ENCODE measurements around the gene TMEM266.

The TMEM266 gene

GRCh38 chr15:76173317-76173834, 113.6 kb downstream of the TMEM266 start:
- 92% methylated on average over 8 of the region's 8 CpGs for WGBS

GRCh38 chr15:76174654-76175053, 114.9 kb downstream of the TMEM266 start:
- H2BK15ac ChIP-seq (ENCODE audit: low read depth, poor library complexity, severe bottlenecking): no peak overlapping the region
- H3K23ac ChIP-seq (ENCODE audit: low read length in 2 of 2): no peak overlapping the region
- no peak overlapping the region for H2AK5ac ChIP-seq (ENCODE audit: low read length, severe bottlenecking)
- peaks cover 6% of the 10 kb centered on the region for H3K4me1 ChIP-seq (ENCODE audit: control insufficient read depth, insufficient read depth, low read depth, low read length)
- WGBS: 91% methylated on average over 5 of the region's 5 CpGs
- no peak overlapping the region for H2AFZ ChIP-seq (ENCODE audit: low read depth, low read length)
- H2BK12ac ChIP-seq (ENCODE audit: low read length in 2 of 2): no peak overlapping the region
- H3K14ac ChIP-seq (ENCODE audit: low read length in 2 of 2): no peak overlapping the region
- peaks cover 5% of the 10 kb centered on the region for H3K9me3 ChIP-seq (ENCODE audit: control insufficient read depth, low read length)
- H2BK120ac ChIP-seq (ENCODE audit: low read depth, low read length): no peak overlapping the region
- no peak for DNase-seq
- no peak overlapping the region for H2BK5ac ChIP-seq (ENCODE audit: low read depth, low read length, poor library complexity, severe bottlenecking)
- peaks cover 14 to 38% of the 10 kb centered on the region in 2 experiments for H3K27me3 ChIP-seq (ENCODE audit: control insufficient read depth in 1 of 2, insufficient read depth in 1 of 2, low read length in 2 of 2)
- H3K4me3 ChIP-seq (ENCODE audit: insufficient read depth in 1 of 2, low read depth in 1 of 2, low read length in 2 of 2): no peak overlapping the region
- H3K4ac ChIP-seq (ENCODE audit: low read depth in 1 of 2, low read length in 2 of 2): no peak overlapping the region
- H4K91ac ChIP-seq (ENCODE audit: low read length): no peak overlapping the region
- no peaks in the 10 kb centered on the region for H3K79me1 ChIP-seq (replicated peaks; ENCODE audit: low read length, poor library complexity, severe bottlenecking)
- H3K4me2 ChIP-seq (ENCODE audit: low read length, poor library complexity, severe bottlenecking): no peak overlapping the region
- no peaks in the 10 kb centered on the region for H3K36me3 ChIP-seq (ENCODE audit: control insufficient read depth in 1 of 2, insufficient read depth in 2 of 2, low read depth in 1 of 2, low read length in 2 of 2)
- H3K27ac ChIP-seq (ENCODE audit: low read length, poor library complexity, severe bottlenecking): no peak overlapping the region
- no peak overlapping the region for H4K8ac ChIP-seq (ENCODE audit: low read length)
- no peak overlapping the region for H3K18ac ChIP-seq (ENCODE audit: low read depth in 1 of 2, low read length in 2 of 2)
- no peak overlapping the region for H3K9ac ChIP-seq (ENCODE audit: low read length)

More at GRCh38 chr15:76173317-76173834, 113.6 kb downstream of the TMEM266 start:
- Histone ChIP-seq H3K4me1 (ENCODE audit: control insufficient read depth, insufficient read depth, low read depth, low read length) (peaks cover 4% of the 10 kb centered on the region), H3K4me3 (ENCODE audit: insufficient read depth in 1 of 2, low read depth in 1 of 2, low read length in 2 of 2) (no peak overlapping the region), H4K91ac (ENCODE audit: low read length) (no peak overlapping the region), H2BK120ac (ENCODE audit: low read depth, low read length) (no peak overlapping the region), H3K27ac (ENCODE audit: low read length, poor library complexity, severe bottlenecking) (no peak overlapping the region), H3K36me3 (ENCODE audit: control insufficient read depth in 1 of 2, insufficient read depth in 2 of 2, low read depth in 1 of 2, low read length in 2 of 2) (no peaks in the 10 kb centered on the region), H3K9ac (ENCODE audit: low read length) (no peak overlapping the region), H3K9me3 (ENCODE audit: control insufficient read depth, low read length) (peaks cover 5% of the 10 kb centered on the region), H2AFZ (ENCODE audit: low read depth, low read length) (no peak overlapping the region), H3K27me3 (ENCODE audit: control insufficient read depth in 1 of 2, insufficient read depth in 1 of 2, low read length in 2 of 2) (peaks cover 4 to 27% of the 10 kb centered on the region in 2 experiments), H3K18ac (ENCODE audit: low read depth in 1 of 2, low read length in 2 of 2) (no peak overlapping the region), H3K23ac (ENCODE audit: low read length in 2 of 2) (no peak overlapping the region), H3K79me1 (replicated peaks; ENCODE audit: low read length, poor library complexity, severe bottlenecking) (no peaks in the 10 kb centered on the region), H2BK12ac (ENCODE audit: low read length in 2 of 2) (no peak overlapping the region), H3K14ac (ENCODE audit: low read length in 2 of 2) (no peak overlapping the region), H3K4me2 (ENCODE audit: low read length, poor library complexity, severe bottlenecking) (no peak overlapping the region), H2BK15ac (ENCODE audit: low read depth, poor library complexity, severe bottlenecking) (no peak overlapping the region), H3K4ac (ENCODE audit: low read depth in 1 of 2, low read length in 2 of 2) (no peak overlapping the region), H4K8ac (ENCODE audit: low read length) (no peak overlapping the region), H2BK5ac (ENCODE audit: low read depth, low read length, poor library complexity, severe bottlenecking) (no peak overlapping the region), H2AK5ac (ENCODE audit: low read length, severe bottlenecking) (no peak overlapping the region)
- no peak for DNase-seq

- Histone ChIP-seq H3K4me3 (ENCODE audit: insufficient read depth in 1 of 2, low read depth in 1 of 2, low read length in 2 of 2) (no peak overlapping the region), H3K4ac (ENCODE audit: low read depth in 1 of 2, low read length in 2 of 2) (no peak overlapping the region), H3K27ac (ENCODE audit: low read length, poor library complexity, severe bottlenecking) (no peak overlapping the region), H3K23ac (ENCODE audit: low read length in 2 of 2) (no peak overlapping the region), H2BK15ac (ENCODE audit: low read depth, poor library complexity, severe bottlenecking) (no peak overlapping the region), H2AFZ (ENCODE audit: low read depth, low read length) (no peak overlapping the region), H3K36me3 (ENCODE audit: control insufficient read depth in 1 of 2, insufficient read depth in 2 of 2, low read depth in 1 of 2, low read length in 2 of 2) (no peaks in the 10 kb centered on the region), H2AK5ac (ENCODE audit: low read length, severe bottlenecking) (no peak overlapping the region), H2BK5ac (ENCODE audit: low read depth, low read length, poor library complexity, severe bottlenecking) (no peak overlapping the region), H3K9ac (ENCODE audit: low read length) (no peak overlapping the region), H3K4me1 (ENCODE audit: control insufficient read depth, insufficient read depth, low read depth, low read length) (peaks cover 3% of the 10 kb centered on the region), H3K27me3 (ENCODE audit: control insufficient read depth in 1 of 2, insufficient read depth in 1 of 2, low read length in 2 of 2) (peaks cover 14 to 38% of the 10 kb centered on the region in 2 experiments), H3K4me2 (ENCODE audit: low read length, poor library complexity, severe bottlenecking) (no peak overlapping the region), H4K8ac (ENCODE audit: low read length) (no peak overlapping the region), H2BK120ac (ENCODE audit: low read depth, low read length) (no peak overlapping the region), H3K79me1 (replicated peaks; ENCODE audit: low read length, poor library complexity, severe bottlenecking) (no peaks in the 10 kb centered on the region), H2BK12ac (ENCODE audit: low read length in 2 of 2) (no peak overlapping the region), H3K14ac (ENCODE audit: low read length in 2 of 2) (no peak overlapping the region), H4K91ac (ENCODE audit: low read length) (no peak overlapping the region), H3K9me3 (ENCODE audit: control insufficient read depth, low read length) (peaks cover 5% of the 10 kb centered on the region), H3K18ac (ENCODE audit: low read depth in 1 of 2, low read length in 2 of 2) (no peak overlapping the region)
- no peak for DNase-seq
- 84% methylated on average over 8 of the region's 8 CpGs for WGBS
These were observed 115.7 kb downstream of the TMEM266 start for GRCh38 chr15:76175442-76175841.

- Histone ChIP-seq H3K27ac (ENCODE audit: low read length, poor library complexity, severe bottlenecking) (no peak overlapping the region), H2BK5ac (ENCODE audit: low read depth, low read length, poor library complexity, severe bottlenecking) (no peak overlapping the region), H4K91ac (ENCODE audit: low read length) (no peak overlapping the region), H2BK15ac (ENCODE audit: low read depth, poor library complexity, severe bottlenecking) (no peak overlapping the region), H3K18ac (ENCODE audit: low read depth in 1 of 2, low read length in 2 of 2) (no peak overlapping the region), H3K4me1 (ENCODE audit: control insufficient read depth, insufficient read depth, low read depth, low read length) (peaks cover 3% of the 10 kb centered on the region), H3K9ac (ENCODE audit: low read length) (no peak overlapping the region), H2BK120ac (ENCODE audit: low read depth, low read length) (no peak overlapping the region), H2AFZ (ENCODE audit: low read depth, low read length) (no peak overlapping the region), H3K36me3 (ENCODE audit: control insufficient read depth in 1 of 2, insufficient read depth in 2 of 2, low read depth in 1 of 2, low read length in 2 of 2) (no peaks in the 10 kb centered on the region), H2BK12ac (ENCODE audit: low read length in 2 of 2) (no peak overlapping the region), H3K79me1 (replicated peaks; ENCODE audit: low read length, poor library complexity, severe bottlenecking) (no peaks in the 10 kb centered on the region), H3K9me3 (ENCODE audit: control insufficient read depth, low read length) (peaks cover 5% of the 10 kb centered on the region), H4K8ac (ENCODE audit: low read length) (no peak overlapping the region), H3K4ac (ENCODE audit: low read depth in 1 of 2, low read length in 2 of 2) (peak overlapping the region in 1 of 2 experiments; percentile 38), H3K4me2 (ENCODE audit: low read length, poor library complexity, severe bottlenecking) (no peak overlapping the region), H3K23ac (ENCODE audit: low read length in 2 of 2) (no peak overlapping the region), H3K27me3 (ENCODE audit: control insufficient read depth in 1 of 2, insufficient read depth in 1 of 2, low read length in 2 of 2) (peaks cover 14 to 38% of the 10 kb centered on the region in 2 experiments), H3K14ac (ENCODE audit: low read length in 2 of 2) (no peak overlapping the region), H2AK5ac (ENCODE audit: low read length, severe bottlenecking) (no peak overlapping the region), H3K4me3 (ENCODE audit: insufficient read depth in 1 of 2, low read depth in 1 of 2, low read length in 2 of 2) (no peak overlapping the region)
- DNase-seq: no peak
- 91% methylated on average over 10 of the region's 10 CpGs for WGBS
These were observed 116.3 kb downstream of the TMEM266 start for GRCh38 chr15:76176059-76176458.

All from mesenchymal stem cell (in vitro differentiated cells and primary cell).